Urinary bladder (tissue), 4 donors: ENCODE data around the gene SPAG9. TPM values are rescaled to one million over a fixed set of nuclear protein-coding genes. Genes with fewer than 3 reads are reported as not detected.

Source experiments
- DNase-seq: peaks from one replicate; pipeline ENCODE4 v3.0.0-alpha.2; 2015; ENCODE audit errors: extremely low spot score
- H3K27ac ChIP-seq: one replicate; pipeline ENCODE4 v1.5.1; 2013; ENCODE audit warnings: low read depth, mild to moderate bottlenecking, moderate library complexity
- H3K36me3 ChIP-seq: one replicate; pipeline ENCODE4 v1.6.1; 2013; ENCODE audit warnings: mild to moderate bottlenecking, moderate library complexity; ENCODE audit not compliant: insufficient read depth
- H3K4me1 ChIP-seq: one replicate; pipeline ENCODE4 v1.6.1; 2013; ENCODE audit warnings: mild to moderate bottlenecking, moderate library complexity; ENCODE audit not compliant: insufficient read depth
- H3K4me3 ChIP-seq: one replicate; pipeline ENCODE4 v1.5.1; 2013; ENCODE audit warnings: low read depth, low read length
- WGBS: extraction: QIAGEN DNeasy Blood & Tissue Kit; methylation state at CpG from one replicate; pipeline ENCODE4 v1.1.7; 2013; 5-methylcytosine and 5-hydroxymethylcytosine counted together
- polyA plus RNA-seq: library from polyadenylated mRNA; stranded (reverse); fragments of 200-250 nt; gene quantifications from one replicate; pipeline ENCODE4 v1.2.3, GENCODE V29; 2013
- total RNA-seq: library from RNA; depleted of rRNA; stranded (reverse); fragments of >200 nt; gene quantifications from one replicate; pipeline ENCODE4 v1.2.3, GENCODE V29; 2014
- donor health status: healthy with polysubstance abuse.
- donor health status: healthy.

The SPAG9 gene
- total and polyA plus RNA-seq, 2 donors: 53.9 to 211 TPM

DNA sequence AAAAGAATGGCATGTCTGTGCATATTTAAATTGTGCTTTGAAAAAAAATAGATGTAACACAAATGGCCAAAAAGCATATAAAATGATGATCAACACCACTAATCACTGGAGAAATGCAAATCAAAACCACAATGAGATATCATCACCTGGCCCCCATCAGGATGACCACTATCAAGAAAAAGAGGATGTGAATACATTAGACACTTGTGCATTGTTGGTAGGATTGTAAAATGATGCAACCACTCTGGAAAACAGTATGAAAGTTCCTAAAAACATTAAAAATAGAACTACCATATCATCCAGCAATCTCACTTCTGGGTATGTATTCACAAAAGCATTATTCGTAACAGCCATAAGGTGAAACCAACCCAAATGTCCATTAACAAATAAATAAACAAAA, 91.5 kb downstream of the SPAG9 start:
- Histone ChIP-seq H3K27ac (peak overlapping the region; percentile 23), H3K4me1 (no peaks in the 10 kb centered on the region), H3K4me3 (no peak overlapping the region), H3K36me3 (no peaks in the 10 kb centered on the region)
- 73% methylated on average over 1 of the region's 1 CpG for WGBS
- no peak for DNase-seq

DNA sequence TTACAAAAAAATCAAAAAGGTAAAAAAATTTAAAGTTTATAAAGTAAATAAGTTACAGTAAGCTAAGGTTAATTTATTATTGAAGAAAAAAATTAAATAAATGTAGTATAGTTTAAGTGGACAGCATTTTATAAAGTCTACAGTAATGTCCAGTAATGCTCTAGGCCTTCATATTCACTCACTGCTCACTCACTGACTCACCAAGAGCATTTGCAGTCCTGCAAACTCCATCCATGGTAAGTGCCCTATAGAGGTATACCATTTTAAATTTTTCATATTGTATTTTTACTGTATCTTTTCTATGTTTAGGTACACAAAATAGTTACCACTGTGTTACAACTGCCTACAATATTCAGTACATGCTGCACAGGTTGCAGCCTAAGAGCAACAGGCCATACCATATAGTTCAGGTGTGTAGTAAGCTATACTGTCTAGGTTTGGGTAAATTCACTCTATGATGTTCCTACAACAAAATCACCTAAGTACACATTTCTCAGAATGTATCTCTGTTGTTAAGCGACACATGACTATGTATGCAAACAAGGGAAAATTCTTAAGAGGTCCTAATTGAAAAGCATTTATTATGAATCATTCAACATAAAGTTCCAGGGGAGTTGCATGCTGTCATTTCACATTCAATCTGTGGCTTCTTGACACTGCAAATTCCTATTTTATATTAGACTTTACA, 92.3 kb downstream of the SPAG9 start:
- H3K36me3 ChIP-seq: no peaks in the 10 kb centered on the region
- H3K27ac ChIP-seq: no peak overlapping the region
- 97% methylated on average over 1 of the region's 1 CpG for WGBS

DNA sequence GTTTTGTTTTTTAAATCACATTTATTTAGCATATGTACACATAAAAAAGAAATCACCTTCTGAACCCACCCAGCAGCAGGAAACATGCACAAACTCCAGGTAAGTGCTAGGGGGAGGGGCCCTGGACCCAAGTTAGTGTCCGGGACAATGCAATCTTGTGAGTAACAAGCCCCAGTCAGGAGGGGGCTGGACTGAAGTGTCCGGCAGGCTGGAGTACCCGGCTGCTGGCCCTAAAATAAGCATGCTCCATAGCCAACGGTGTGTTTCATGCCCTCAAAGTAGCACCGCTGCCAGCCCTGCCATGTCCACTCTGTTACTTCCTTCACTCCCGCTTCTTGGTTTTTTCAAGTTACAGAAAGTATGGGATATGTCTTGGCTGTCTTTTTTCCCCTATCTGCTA, 102.1 kb downstream of the SPAG9 start:
- WGBS: 91% methylated on average over 6 of the region's 6 CpGs

More for the DNA sequence above, 92.3 kb downstream of the SPAG9 start:
- DNase-seq: no peak
- Histone ChIP-seq H3K4me1 (no peaks in the 10 kb centered on the region), H3K4me3 (no peak overlapping the region)

DNA sequence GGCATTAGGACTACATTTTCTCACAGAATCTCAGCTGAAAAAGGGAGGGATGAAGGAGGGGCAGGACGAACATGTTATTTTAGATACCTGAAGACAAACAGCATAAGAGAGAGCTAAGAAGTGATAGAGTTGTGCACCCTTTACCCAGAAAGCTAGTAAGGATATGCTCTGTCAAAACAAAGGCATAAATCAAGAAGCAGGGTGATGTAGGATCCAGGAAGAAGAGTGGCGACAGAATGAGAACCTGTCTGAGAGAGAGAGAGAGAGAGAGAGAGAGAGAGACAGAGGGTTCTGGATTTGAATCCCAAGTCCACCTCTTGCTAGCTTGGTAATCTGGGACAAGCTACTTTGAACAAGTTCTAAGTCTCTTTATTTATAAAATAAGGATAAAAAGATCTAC, 103.4 kb downstream of the SPAG9 start:
- Histone ChIP-seq H3K4me1 (no peaks in the 10 kb centered on the region), H3K36me3 (peaks cover 1% of the 10 kb centered on the region), H3K27ac (no peak overlapping the region), H3K4me3 (no peak overlapping the region)
- DNase-seq: no peak
- WGBS: 87% methylated on average over 2 of the region's 2 CpGs

More for the DNA sequence above, 102.1 kb downstream of the SPAG9 start:
- H3K27ac ChIP-seq: no peak overlapping the region
- H3K4me1 ChIP-seq: no peaks in the 10 kb centered on the region
- H3K36me3 ChIP-seq: peaks cover 1% of the 10 kb centered on the region
- DNase-seq: no peak
- no peak overlapping the region for H3K4me3 ChIP-seq

DNA sequence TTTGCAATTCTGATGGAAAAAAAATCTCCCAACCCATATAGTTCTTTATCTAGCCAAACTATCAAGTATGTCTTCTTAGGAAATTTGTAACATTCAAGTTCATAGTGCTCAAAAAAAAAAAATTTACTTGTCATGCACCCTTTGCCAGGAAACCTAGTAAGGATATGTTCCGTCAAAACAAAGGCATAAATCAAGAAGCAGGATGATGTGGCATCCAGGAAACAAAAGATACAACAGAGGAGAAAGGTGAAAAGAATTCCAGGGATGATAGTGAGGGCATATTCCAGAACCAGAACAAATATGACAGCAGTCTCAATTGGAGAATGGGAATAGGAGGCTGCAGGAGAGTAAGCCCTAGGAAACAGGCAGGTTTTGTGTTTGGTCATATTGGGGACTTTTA, 104.6 kb downstream of the SPAG9 start:
- H3K4me3 ChIP-seq: no peak overlapping the region
- no peak overlapping the region for H3K27ac ChIP-seq
- DNase-seq: no peak
- H3K36me3 ChIP-seq: peaks cover 1% of the 10 kb centered on the region
- no peaks in the 10 kb centered on the region for H3K4me1 ChIP-seq
- WGBS: 67% methylated on average over 1 of the region's 1 CpG

DNA sequence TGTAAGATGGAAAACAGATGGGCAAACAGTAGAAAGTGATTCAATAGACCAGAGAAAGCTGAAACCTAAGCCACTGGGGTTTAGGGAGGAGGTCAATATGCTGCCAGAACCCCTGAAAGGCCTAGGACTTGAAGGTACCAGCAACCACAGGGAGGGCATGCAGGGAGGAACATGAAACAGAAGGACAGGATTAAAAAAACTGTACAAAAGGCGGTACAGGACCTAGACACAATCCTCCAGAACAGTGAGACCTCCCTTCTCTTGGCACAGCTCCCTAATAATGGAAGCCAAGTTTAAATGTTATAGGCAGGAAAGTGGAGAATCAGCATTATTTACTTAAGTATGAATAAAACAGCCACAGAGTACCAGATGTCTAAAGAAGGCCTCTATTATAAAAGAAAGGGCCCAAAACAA, 105.5 kb downstream of the SPAG9 start:
- peaks cover 1% of the 10 kb centered on the region for H3K36me3 ChIP-seq
- no peak overlapping the region for H3K4me3 ChIP-seq
- no peak overlapping the region for H3K27ac ChIP-seq
- DNase-seq: peak; percentile 49
- WGBS: 27% methylated on average over 1 of the region's 1 CpG
- no peaks in the 10 kb centered on the region for H3K4me1 ChIP-seq

DNA sequence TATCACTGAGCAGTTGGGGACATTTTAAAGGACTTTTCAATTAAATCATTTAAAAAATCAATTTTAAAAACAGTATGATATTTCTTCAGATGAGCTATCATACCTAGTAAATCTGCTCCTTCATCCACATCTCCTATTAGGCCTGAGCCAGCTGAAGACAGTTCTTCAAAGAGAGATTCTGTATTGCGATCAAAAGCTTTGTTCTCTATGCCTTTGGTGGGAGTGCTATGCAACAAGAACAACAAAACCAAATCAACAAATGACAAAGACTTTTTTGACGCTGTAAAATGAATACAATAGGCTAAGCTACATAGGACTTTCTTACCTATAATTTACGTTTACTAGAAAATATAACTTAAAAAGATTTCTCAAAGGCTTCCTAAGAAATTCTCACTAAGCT, 106.5 kb downstream of the SPAG9 start:
- whole genome bisulfite sequencing: 94% methylated on average over 3 of the region's 3 CpGs
- H3K27ac ChIP-seq: no peak overlapping the region

DNA sequence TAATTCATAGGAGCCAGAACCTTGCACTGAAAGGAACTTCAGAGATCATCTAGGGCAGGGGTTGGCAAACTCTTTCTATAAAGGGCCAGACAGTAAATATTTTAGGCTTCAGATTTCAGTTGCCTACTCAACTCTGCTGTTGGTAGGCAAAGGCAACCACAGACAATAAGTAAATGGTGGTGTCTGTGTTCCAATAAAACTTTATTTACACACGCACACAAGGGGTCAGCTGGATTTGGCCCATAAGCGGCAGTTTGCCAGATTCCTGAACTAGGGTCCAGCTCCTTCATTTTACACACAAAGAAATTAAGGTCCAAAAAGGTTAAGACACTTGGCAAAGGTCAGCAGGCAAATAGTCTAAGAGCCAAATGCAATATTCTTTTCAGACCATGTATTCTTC, 107.3 kb downstream of the SPAG9 start:
- H3K4me3 ChIP-seq: no peak overlapping the region
- H3K36me3 ChIP-seq: peaks cover 1% of the 10 kb centered on the region
- no peak for DNase-seq
- no peaks in the 10 kb centered on the region for H3K4me1 ChIP-seq
- H3K27ac ChIP-seq: no peak overlapping the region
- WGBS: 99% methylated on average over 2 of the region's 2 CpGs

More for the DNA sequence above, 106.5 kb downstream of the SPAG9 start:
- DNase-seq: no peak
- Histone ChIP-seq H3K4me3 (no peak overlapping the region), H3K4me1 (no peaks in the 10 kb centered on the region), H3K36me3 (peaks cover 1% of the 10 kb centered on the region)

DNA sequence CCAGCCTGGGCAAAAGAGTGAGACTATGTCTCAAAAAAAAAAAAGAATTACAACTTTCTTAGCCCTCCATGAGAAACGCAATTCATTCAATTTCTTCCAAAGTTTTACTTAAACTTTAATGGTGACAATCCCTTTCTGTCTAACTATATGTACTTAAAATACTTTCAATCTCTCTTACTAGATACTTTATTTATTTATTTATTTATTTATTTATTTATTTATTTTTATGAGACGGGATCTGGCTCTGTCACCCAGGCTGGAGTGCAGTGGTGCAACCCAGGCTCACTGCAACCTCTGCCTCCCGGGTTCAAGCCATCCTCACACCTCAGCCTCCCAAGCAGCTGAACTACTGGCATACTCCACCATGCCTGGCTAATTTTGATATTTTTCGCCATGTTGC, 108.1 kb downstream of the SPAG9 start:
- no peak for DNase-seq
- no peaks in the 10 kb centered on the region for H3K4me1 ChIP-seq
- 96% methylated on average over 4 of the region's 4 CpGs for WGBS
- peaks cover 1% of the 10 kb centered on the region for H3K36me3 ChIP-seq
- no peak overlapping the region for H3K27ac ChIP-seq
- H3K4me3 ChIP-seq: no peak overlapping the region

DNA sequence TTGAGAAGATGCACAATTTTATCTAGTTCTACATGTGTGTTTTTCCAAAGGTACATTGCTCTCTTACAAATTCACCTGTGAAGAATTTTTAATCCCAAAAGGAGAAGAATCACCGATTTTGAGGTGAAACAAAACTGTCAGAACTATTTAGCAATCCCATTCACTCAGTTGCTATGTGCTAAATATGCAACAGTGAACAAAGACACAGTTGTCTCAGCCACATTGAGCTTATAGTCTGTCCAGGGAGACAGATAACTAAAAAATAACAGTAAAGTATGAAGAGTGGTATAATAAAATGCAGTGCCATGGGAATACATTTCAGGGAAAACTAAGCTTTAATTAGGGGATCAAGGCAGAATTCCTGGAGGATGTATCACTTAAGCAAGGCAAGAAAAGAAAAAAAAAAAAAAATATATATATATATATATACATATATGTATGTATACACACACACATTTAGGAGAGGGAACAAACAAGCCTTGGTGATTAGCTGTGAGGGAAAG, 110.4 kb downstream of the SPAG9 start:
- Histone ChIP-seq H3K27ac (no peak overlapping the region), H3K36me3 (peaks cover 7% of the 10 kb centered on the region), H3K4me1 (no peaks in the 10 kb centered on the region), H3K4me3 (no peak overlapping the region)
- WGBS: 94% methylated on average over 1 of the region's 1 CpG
- DNase-seq: no peak

DNA sequence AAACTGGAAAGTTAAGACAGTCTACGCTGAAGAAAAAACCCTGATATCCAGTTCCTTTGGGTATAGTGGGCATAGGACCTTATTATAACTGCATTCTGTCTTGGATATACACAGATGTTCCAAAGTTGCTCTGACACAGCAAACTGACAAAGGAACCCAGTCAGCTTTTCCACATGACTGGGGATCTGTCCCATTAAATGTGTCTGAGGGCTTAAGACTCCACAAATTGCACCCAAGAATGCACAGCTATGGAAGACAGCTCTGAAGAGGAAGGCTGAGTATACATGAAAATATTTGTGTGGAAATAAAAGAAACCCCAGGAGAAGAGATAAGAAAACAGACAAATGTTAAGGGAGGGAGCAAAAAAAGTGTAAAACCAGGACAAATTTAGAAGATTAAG, 114.1 kb downstream of the SPAG9 start:
- WGBS: 99% methylated on average over 1 of the region's 1 CpG
- peak overlapping the region; percentile 5 for H3K27ac ChIP-seq
- H3K4me3 ChIP-seq: no peak overlapping the region
- no peak for DNase-seq
- H3K4me1 ChIP-seq: no peaks in the 10 kb centered on the region
- peaks cover 5% of the 10 kb centered on the region for H3K36me3 ChIP-seq

DNA sequence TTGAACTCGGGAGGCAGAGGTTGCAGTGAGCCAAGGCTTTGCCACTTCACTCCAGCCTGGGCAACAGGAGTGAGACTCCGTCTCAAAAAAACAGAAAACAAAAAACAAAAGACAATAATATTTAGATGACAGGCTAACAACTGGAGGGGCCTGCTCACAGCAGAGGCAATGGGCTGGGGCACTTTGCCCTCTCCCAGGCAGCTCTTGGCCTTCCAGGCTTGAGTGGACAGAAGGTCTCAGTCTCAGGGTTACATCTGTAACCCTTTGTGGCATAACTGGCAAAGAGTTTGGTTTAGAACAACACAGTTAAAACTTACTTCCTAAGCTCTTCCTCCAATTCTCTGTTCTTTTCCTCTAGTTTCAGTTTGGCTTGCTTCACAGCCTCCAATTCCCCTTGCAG, 114.9 kb downstream of the SPAG9 start:
- Histone ChIP-seq H3K4me1 (no peaks in the 10 kb centered on the region), H3K36me3 (peaks cover 5% of the 10 kb centered on the region), H3K4me3 (no peak overlapping the region), H3K27ac (no peak overlapping the region)
- 81% methylated on average over 2 of the region's 2 CpGs for WGBS
- no peak for DNase-seq

DNA sequence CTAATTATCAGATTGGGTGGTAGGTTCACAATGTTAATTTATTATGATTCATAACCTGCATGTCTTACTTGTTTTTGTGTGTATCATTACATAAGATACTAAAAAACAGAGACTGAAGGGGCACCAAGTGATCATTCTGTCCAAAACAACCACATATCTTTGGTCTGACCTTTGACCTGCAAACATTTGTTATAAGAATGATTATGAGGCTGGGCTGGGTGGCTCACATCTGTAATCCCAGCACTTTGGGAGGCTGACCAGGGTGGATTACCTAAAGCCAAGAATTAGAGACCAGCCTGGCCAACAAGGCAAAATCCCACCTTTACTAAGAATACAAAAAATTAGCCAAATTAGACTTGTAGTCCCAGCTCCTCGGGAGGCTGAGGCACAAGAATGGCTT, 116.4 kb downstream of the SPAG9 start:
- H3K4me3 ChIP-seq: no peak overlapping the region
- no peak for DNase-seq
- no peaks in the 10 kb centered on the region for H3K4me1 ChIP-seq
- no peak overlapping the region for H3K27ac ChIP-seq
- peaks cover 5% of the 10 kb centered on the region for H3K36me3 ChIP-seq
- WGBS: 75% methylated on average over 1 of the region's 1 CpG

DNA sequence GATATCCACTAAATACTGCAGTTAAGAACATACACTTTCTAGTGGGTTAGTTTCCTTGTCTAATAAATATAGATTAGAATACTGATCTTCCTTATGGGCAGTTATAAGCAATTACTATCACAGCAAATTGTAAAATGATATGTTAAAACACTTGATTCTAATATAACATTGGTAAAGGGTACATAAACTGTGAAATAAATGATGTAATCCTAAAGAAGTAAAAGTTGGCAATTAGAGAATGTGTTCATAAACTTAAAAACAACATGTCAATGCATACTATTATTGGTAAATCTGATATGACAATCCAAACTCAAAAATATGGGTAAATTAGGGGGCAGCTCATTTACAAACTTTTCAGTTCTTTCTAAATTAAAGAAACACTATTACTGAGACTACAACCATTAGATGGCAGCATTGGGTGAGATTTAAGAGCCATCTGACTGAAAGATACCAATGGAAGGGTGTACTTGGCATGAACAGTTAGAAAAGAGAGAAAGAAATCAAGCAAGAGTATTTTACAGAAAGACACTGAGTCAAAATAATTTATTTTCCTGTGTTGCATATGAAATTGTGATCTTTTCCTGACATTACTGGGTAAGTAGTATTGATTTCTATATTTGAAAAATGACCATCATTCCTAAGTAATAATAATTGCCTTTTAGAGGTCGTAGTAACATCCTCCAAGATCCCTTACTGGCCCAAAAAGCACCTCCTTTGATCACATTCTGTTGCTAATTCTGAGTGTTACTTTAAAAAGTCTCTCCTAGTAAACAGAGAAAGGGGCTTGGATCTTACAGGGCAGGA, 119.6 kb downstream of the SPAG9 start:
- DNase-seq: peak; percentile 31
- no peaks in the 10 kb centered on the region for H3K4me1 ChIP-seq
- H3K27ac ChIP-seq: no peak overlapping the region
- no peak overlapping the region for H3K4me3 ChIP-seq
- H3K36me3 ChIP-seq: peaks cover 2% of the 10 kb centered on the region
- WGBS: 89% methylated on average over 1 of the region's 1 CpG
